Measurements from ENCODE around the gene GSTCD. TPM values are rescaled to one million over a fixed set of nuclear protein-coding genes. Genes with fewer than 3 reads are reported as not detected.

GSTCD gene
- total RNA-seq, 2 donors from 2014 or later: 24.7 to 30.6 TPM

- H3K4me3 Mint-ChIP-seq: no peak overlapping the region
- WGBS, 2 experiments (ENCODE audit: insufficient coverage in 1 of 2, insufficient read length in 1 of 2): 83 to 94% methylated on average over 2 of the region's 2 CpGs
- peaks cover 23% of the 10 kb centered on the region for H3K9me3 Mint-ChIP-seq
- no peak for TF ChIP-seq CTCF (conservative IDR thresholded peaks at IDR 0.05)
- H3K27me3 Mint-ChIP-seq (ENCODE audit: insufficient read depth): no peaks in the 10 kb centered on the region
- Histone ChIP-seq H3K9ac (ENCODE audit: extremely low read depth, low read length, poor library complexity, severe bottlenecking) (no peak overlapping the region), H3K27ac (ENCODE audit: low read depth, low read length) (no peak overlapping the region), H3K4me1 (ENCODE audit: control insufficient read depth, insufficient read depth, low read length) (no peaks in the 10 kb centered on the region), H3K4me3 (ENCODE audit: low read length) (no peak overlapping the region), H3K9me3 (ENCODE audit: control insufficient read depth, low read length) (peaks cover 19% of the 10 kb centered on the region), H3K36me3 (ENCODE audit: control insufficient read depth, insufficient read depth, low read length) (peaks cover 25% of the 10 kb centered on the region), H3K27me3 (ENCODE audit: control insufficient read depth, insufficient read depth, low read length, poor library complexity, severe bottlenecking) (no peaks in the 10 kb centered on the region)
- no peak for DNase-seq
- no peaks in the 10 kb centered on the region for H3K4me1 Mint-ChIP-seq
- peaks cover 39% of the 10 kb centered on the region for H3K36me3 Mint-ChIP-seq (ENCODE audit: low read depth)
- H3K27ac Mint-ChIP-seq: no peak overlapping the region
Measured at GRCh38 chr4:105741548-105741947, 33.0 kb downstream of the GSTCD start.

- Mint-ChIP-seq H3K27ac (no peak overlapping the region), H3K4me1 (no peaks in the 10 kb centered on the region), H3K36me3 (ENCODE audit: low read depth) (peaks cover 3% of the 10 kb centered on the region), H3K9me3 (peaks cover 2% of the 10 kb centered on the region), H3K27me3 (ENCODE audit: insufficient read depth) (no peaks in the 10 kb centered on the region), H3K4me3 (no peak overlapping the region)
- Histone ChIP-seq H3K27me3 (ENCODE audit: control insufficient read depth, insufficient read depth, low read length, poor library complexity, severe bottlenecking) (no peaks in the 10 kb centered on the region), H3K36me3 (ENCODE audit: control insufficient read depth, insufficient read depth, low read length) (peaks cover 3% of the 10 kb centered on the region), H3K4me3 (ENCODE audit: low read length) (no peak overlapping the region), H3K9ac (ENCODE audit: extremely low read depth, low read length, poor library complexity, severe bottlenecking) (no peak overlapping the region), H3K27ac (ENCODE audit: low read depth, low read length) (no peak overlapping the region), H3K4me1 (ENCODE audit: control insufficient read depth, insufficient read depth, low read length) (no peaks in the 10 kb centered on the region), H3K9me3 (ENCODE audit: control insufficient read depth, low read length) (no peaks in the 10 kb centered on the region)
- WGBS, 2 experiments (ENCODE audit: insufficient coverage in 1 of 2, insufficient read length in 1 of 2): 100% methylated on average over 2 of the region's 3 CpGs; no CpG with 5 or more reads in 1 of the 2 experiments
- DNase-seq: no peak
- no peak for TF ChIP-seq CTCF (conservative IDR thresholded peaks at IDR 0.05)
Measured at GRCh38 chr4:105748222-105748621, 39.6 kb downstream of the GSTCD start.

GRCh38 chr4:105751718-105752299 lies 43.2 kb downstream of the GSTCD start:
- Histone ChIP-seq H3K4me1 (ENCODE audit: control insufficient read depth, insufficient read depth, low read length) (no peaks in the 10 kb centered on the region), H3K36me3 (ENCODE audit: control insufficient read depth, insufficient read depth, low read length) (no peaks in the 10 kb centered on the region), H3K9me3 (ENCODE audit: control insufficient read depth, low read length) (no peaks in the 10 kb centered on the region), H3K27me3 (ENCODE audit: control insufficient read depth, insufficient read depth, low read length, poor library complexity, severe bottlenecking) (no peaks in the 10 kb centered on the region), H3K9ac (ENCODE audit: extremely low read depth, low read length, poor library complexity, severe bottlenecking) (no peak overlapping the region), H3K4me3 (ENCODE audit: low read length) (no peak overlapping the region), H3K27ac (ENCODE audit: low read depth, low read length) (no peak overlapping the region)
- Mint-ChIP-seq H3K27ac (no peak overlapping the region), H3K9me3 (no peaks in the 10 kb centered on the region), H3K4me3 (no peak overlapping the region), H3K36me3 (ENCODE audit: low read depth) (peaks cover 3% of the 10 kb centered on the region), H3K27me3 (ENCODE audit: insufficient read depth) (no peaks in the 10 kb centered on the region), H3K4me1 (peaks cover 5% of the 10 kb centered on the region)
- WGBS, 2 experiments (ENCODE audit: insufficient coverage in 1 of 2, insufficient read length in 1 of 2): 47% methylated on average over 2 of the region's 2 CpGs; no CpG with 5 or more reads in 1 of the 2 experiments
- TF ChIP-seq CTCF (conservative IDR thresholded peaks at IDR 0.05): no peak
- DNase-seq: no peak
